Lung (tissue), 12 donors: ENCODE results near the gene HAP1. TPM values are rescaled to one million over a fixed set of nuclear protein-coding genes. Genes with fewer than 3 reads are reported as not detected.

ENCODE experiments used
- ATAC-seq: fragments of 200-7000 bp; cut with Tn5 transposase; one replicate; pipeline ENCODE4 v1.9.1; 2020; ENCODE audit warnings: moderate number of reproducible peaks; ENCODE audit not compliant: insufficient read depth, low FRiP score
- DNase-seq, 3 donors: peaks; one replicate each; pipeline ENCODE4 v3.0.0-alpha.2; 2013 to 2017
- H3K27ac ChIP-seq, 2 donors: one replicate each; pipeline ENCODE4 v1.5.1; 2013; ENCODE audit warnings: mild to moderate bottlenecking in 2 of 2, moderate library complexity in 2 of 2, control low read depth in 1 of 2, inconsistent platforms in 1 of 2, low read depth in 1 of 2, low read length in 1 of 2
- H3K27me3 ChIP-seq, 3 donors: one replicate each; pipeline ENCODE4 v1.5.1; 2013; ENCODE audit warnings: low read length in 2 of 3; ENCODE audit not compliant: control insufficient read depth in 3 of 3, insufficient read depth in 3 of 3
- H3K36me3 ChIP-seq, 4 donors: one replicate each; pipeline ENCODE4 v1.5.1; 2013; ENCODE audit warnings: low read length in 4 of 4, mild to moderate bottlenecking in 1 of 4, moderate library complexity in 1 of 4; ENCODE audit not compliant: control insufficient read depth in 4 of 4, insufficient read depth in 4 of 4
- H3K4me1 ChIP-seq, 5 donors: one replicate each; pipeline ENCODE4 v1.5.1; 2013; ENCODE audit warnings: low read length in 5 of 5, mild to moderate bottlenecking in 2 of 5, moderate library complexity in 1 of 5; ENCODE audit not compliant: control insufficient read depth in 5 of 5, insufficient read depth in 5 of 5
- H3K4me3 ChIP-seq: one replicate; pipeline ENCODE4 v1.5.1; 2013; ENCODE audit warnings: mild to moderate bottlenecking, control low read depth, moderate library complexity
- H3K9ac ChIP-seq, 2 donors: one replicate each; pipeline ENCODE4 v1.5.1; 2013; ENCODE audit warnings: low read length in 2 of 2, control low read depth in 1 of 2; ENCODE audit not compliant: insufficient read depth in 1 of 2
- H3K9me3 ChIP-seq, 4 donors: one replicate each; pipeline ENCODE4 v1.5.1; 2013; ENCODE audit warnings: low read length in 3 of 4, mild to moderate bottlenecking in 1 of 4, moderate library complexity in 1 of 4; ENCODE audit not compliant: control insufficient read depth in 4 of 4, insufficient read depth in 3 of 4
- WGBS, 2 donors: extraction: QIAGEN DNeasy Blood & Tissue Kit; methylation state at CpG; one replicate each; pipeline ENCODE4 v1.1.7; 2013; 5-methylcytosine and 5-hydroxymethylcytosine counted together
- polyA plus RNA-seq, 2 donors: library from polyadenylated mRNA; stranded (reverse); fragments of 200-250 nt; gene quantifications; one replicate each; pipeline ENCODE4 v1.2.1, GENCODE V29; 2013
- total RNA-seq, 2 donors: library from RNA; depleted of rRNA in 1 of 2; stranded (reverse); fragments of >200 nt in 1 of 2; gene quantifications; one replicate each; pipeline ENCODE4 v1.2.1, GENCODE V29; 2014 to 2021
- TF ChIP-seq, protein P1 (sequence below): IDR thresholded peaks from 2 replicates; pipeline ENCODE4 v1.5.1; 2012; ENCODE audit warnings: mild to moderate bottlenecking; ENCODE audit errors: control extremely low read depth, extremely low read depth
- donor health status: control.
- donor health status: control.
- donor health status: Bipolar disorder and iron deficiency.
- donor health status: healthy.
- donor health status: DM: yes; HTN: yes; CAD: no.

Gene HAP1
- total and polyA plus RNA-seq, 4 donors, result 0.07 to 0.57 (median 0.24) TPM

- Histone ChIP-seq H3K27ac (no peak overlapping the region), H3K9ac (no peak overlapping the region), H3K4me1 (no peaks in the 10 kb centered on the region), H3K36me3 (peaks cover 0 to 28% (median 6%) of the 10 kb centered on the region in 4 donors), H3K9me3 (no peaks in the 10 kb centered on the region), H3K27me3 (no peaks in the 10 kb centered on the region), H3K4me3 (no peak overlapping the region)
- ATAC-seq, result no peak
- WGBS, 2 donors, result 80 to 83% methylated on average over 3 of the region's 3 CpGs
- no peak for DNase-seq
- TF ChIP-seq, protein P1, sequence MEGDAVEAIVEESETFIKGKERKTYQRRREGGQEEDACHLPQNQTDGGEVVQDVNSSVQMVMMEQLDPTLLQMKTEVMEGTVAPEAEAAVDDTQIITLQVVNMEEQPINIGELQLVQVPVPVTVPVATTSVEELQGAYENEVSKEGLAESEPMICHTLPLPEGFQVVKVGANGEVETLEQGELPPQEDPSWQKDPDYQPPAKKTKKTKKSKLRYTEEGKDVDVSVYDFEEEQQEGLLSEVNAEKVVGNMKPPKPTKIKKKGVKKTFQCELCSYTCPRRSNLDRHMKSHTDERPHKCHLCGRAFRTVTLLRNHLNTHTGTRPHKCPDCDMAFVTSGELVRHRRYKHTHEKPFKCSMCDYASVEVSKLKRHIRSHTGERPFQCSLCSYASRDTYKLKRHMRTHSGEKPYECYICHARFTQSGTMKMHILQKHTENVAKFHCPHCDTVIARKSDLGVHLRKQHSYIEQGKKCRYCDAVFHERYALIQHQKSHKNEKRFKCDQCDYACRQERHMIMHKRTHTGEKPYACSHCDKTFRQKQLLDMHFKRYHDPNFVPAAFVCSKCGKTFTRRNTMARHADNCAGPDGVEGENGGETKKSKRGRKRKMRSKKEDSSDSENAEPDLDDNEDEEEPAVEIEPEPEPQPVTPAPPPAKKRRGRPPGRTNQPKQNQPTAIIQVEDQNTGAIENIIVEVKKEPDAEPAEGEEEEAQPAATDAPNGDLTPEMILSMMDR, result no peak
These were observed 16.8 kb upstream of the HAP1 start for GRCh38 chr17:41751288-41751687.

- Histone ChIP-seq H3K4me3 (no peak overlapping the region), H3K9ac (no peak overlapping the region), H3K36me3 (peaks cover 0 to 25% (median 4%) of the 10 kb centered on the region in 4 donors), H3K4me1 (no peaks in the 10 kb centered on the region), H3K27me3 (no peaks in the 10 kb centered on the region), H3K9me3 (no peaks in the 10 kb centered on the region), H3K27ac (no peak overlapping the region)
- DNase-seq (no peak), ATAC-seq (no peak)
- WGBS, 2 donors, result 86 to 91% methylated on average over 4 of the region's 4 CpGs
- TF ChIP-seq, protein P1, result no peak
These were observed 16.4 kb upstream of the HAP1 start for GRCh38 chr17:41750862-41751261.

GRCh38 chr17:41748275-41748674 lies 13.8 kb upstream of the HAP1 start:
- H3K36me3 ChIP-seq, result peaks cover 0 to 2% (median 0%) of the 10 kb centered on the region in 4 donors
- H3K4me1 ChIP-seq, result no peaks in the 10 kb centered on the region
- H3K4me3 ChIP-seq, result no peak overlapping the region
- ATAC-seq (no peak), DNase-seq (no peak)
- TF ChIP-seq, protein P1, result no peak
- 92 to 93% methylated on average over 6 of the region's 6 CpGs for WGBS, 2 donors
- H3K27me3 ChIP-seq, result no peaks in the 10 kb centered on the region
- H3K9me3 ChIP-seq, result no peaks in the 10 kb centered on the region
- H3K27ac ChIP-seq, result no peak overlapping the region
- H3K9ac ChIP-seq, result no peak overlapping the region

DNA sequence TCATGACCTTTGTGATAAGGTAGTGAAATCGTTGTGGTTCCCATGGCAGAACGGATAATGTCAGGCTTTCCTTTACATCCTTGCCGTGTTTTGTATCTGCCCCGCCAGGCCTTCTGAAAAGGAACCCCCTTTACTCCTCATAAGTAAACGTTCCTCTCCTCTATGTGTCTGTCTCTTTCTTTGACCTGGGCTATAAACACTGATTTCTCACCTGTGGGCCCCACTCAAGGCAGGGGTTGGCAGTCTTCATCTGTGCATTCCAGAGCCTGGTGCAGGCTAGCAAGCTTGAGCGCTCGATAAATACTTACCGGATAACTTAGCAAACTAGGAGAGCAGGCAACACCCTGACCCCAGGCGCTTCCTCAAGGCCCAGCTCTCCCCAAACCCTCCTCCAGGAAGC lies 7.3 kb upstream of the HAP1 start:
- Histone ChIP-seq H3K4me3 (no peak overlapping the region), H3K36me3 (no peaks in the 10 kb centered on the region), H3K4me1 (peaks cover 0 to 4% (median 0%) of the 10 kb centered on the region in 5 donors), H3K27me3 (peaks cover 0 to 12% (median 5%) of the 10 kb centered on the region in 3 donors), H3K27ac (no peak overlapping the region), H3K9ac (no peak overlapping the region), H3K9me3 (no peaks in the 10 kb centered on the region)
- TF ChIP-seq, protein P1, result no peak
- WGBS, 2 donors, result 76 to 78% methylated on average over 9 of the region's 9 CpGs
- DNase-seq, result no peak
- ATAC-seq, result no peak
